Stomach (tissue), 9 donors: ENCODE measurements around the gene TLR9. TPM values are rescaled to one million over a fixed set of nuclear protein-coding genes. Genes with fewer than 3 reads are reported as not detected.
A peak's percentile ranks its signal among the peaks of the same experiment; 100 is the strongest.

ENCODE experiments used
- DNase-seq, 2 donors: peaks; one replicate each; pipeline versions ENCODE4 v3.0.0 to v3.0.0-alpha.2; 2013 to 2019
- H3K27ac ChIP-seq, 5 donors: fragments of 200-600 bp in 4 of 5; sonication (generic) in 4 of 5; one replicate each; pipeline ENCODE4 v1.5.1; 2013 to 2019; ENCODE audit warnings: mild to moderate bottlenecking in 1 of 5, moderate library complexity in 1 of 5
- H3K27me3 ChIP-seq, 3 donors: fragments of 200-600 bp; sonication (generic); one replicate each; pipeline ENCODE4 v1.5.1; 2017 to 2019; ENCODE audit warnings: mixed run types in 1 of 3
- H3K36me3 ChIP-seq, 4 donors: fragments of 200-600 bp; sonication (generic); 1 replicate in 3 of 4; 2 replicates in 1 of 4; pipeline ENCODE4 v1.5.1; 2016 to 2019
- H3K4me1 ChIP-seq, 4 donors: fragments of 200-600 bp; sonication (generic); one replicate each; pipeline ENCODE4 v1.5.1; 2016 to 2019
- H3K4me3 ChIP-seq, 4 donors: fragments of 200-600 bp; sonication (generic) in 3 of 4; one replicate each; pipeline ENCODE4 v1.5.1; 2016 to 2019; ENCODE audit warnings: mild to moderate bottlenecking in 1 of 4
- H3K9me3 ChIP-seq, 4 donors: fragments of 200-600 bp; sonication (generic); one replicate each; pipeline ENCODE4 v1.5.1; 2016 to 2019
- EP300 ChIP-seq: sonication (generic); formaldehyde crosslinking; IDR thresholded peaks from one replicate; pipeline ENCODE4 v1.6.1; 2017; ENCODE audit warnings: antibody characterized with exemption
- POLR2A ChIP-seq, 4 donors: fragments of 450-650 bp; IDR thresholded peaks; one replicate each; pipeline ENCODE4 v1.6.1; 2016; ENCODE audit warnings: antibody characterized with exemption in 4 of 4, control low read depth in 2 of 4, mild to moderate bottlenecking in 1 of 4, moderate library complexity in 1 of 4
- POLR2AphosphoS5 ChIP-seq, 3 donors: sonication (generic); formaldehyde crosslinking; IDR thresholded peaks; one replicate each; pipeline ENCODE4 v1.6.1; 2016; ENCODE audit warnings: antibody characterized with exemption in 3 of 3
- WGBS, 5 donors: extraction: QIAGEN DNeasy Blood & Tissue Kit in 3 of 5; methylation state at CpG; one replicate each; pipeline versions ENCODE4 v1.1.5 to v1.1.7; 2013 to 2018; 5-methylcytosine and 5-hydroxymethylcytosine counted together
- intact Hi-C: fragments of 100-400 bp; cut with DNase I; formaldehyde crosslinking; loops from one replicate; pipeline ENCODE4 v1.15.1; 2023; ENCODE audit warnings: low total_unique reads
- polyA plus RNA-seq, 3 donors: library from polyadenylated mRNA; stranded (reverse); fragments of 200-250 nt; gene quantifications; one replicate each; pipeline ENCODE4 v1.2.3, GENCODE V29; 2013
- total RNA-seq, 5 donors: library from RNA; depleted of rRNA; stranded (reverse); fragments of >200 nt; gene quantifications; one replicate each; pipeline versions ENCODE4 v1.1.0 to v1.2.3, GENCODE V29; 2014 to 2016
- TF ChIP-seq, protein P1 (sequence below), 7 experiments: fragments of 450-650 bp in 4 of 7; fragments of 200-600 bp in 3 of 7; sonication (generic) in 3 of 7; IDR thresholded peaks; one replicate each; pipeline ENCODE4 v1.5.1; 2016 to 2019; ENCODE audit warnings: antibody characterized with exemption in 7 of 7, control low read depth in 2 of 7, mild to moderate bottlenecking in 1 of 7
- donor health status: healthy with polysubstance abuse.
- donor health status: Bipolar disorder and iron deficiency.
- donor health status: healthy.

Gene TLR9
- total and polyA plus RNA-seq, 8 donors: 0.18 TPM; not detected in 7

DNA sequence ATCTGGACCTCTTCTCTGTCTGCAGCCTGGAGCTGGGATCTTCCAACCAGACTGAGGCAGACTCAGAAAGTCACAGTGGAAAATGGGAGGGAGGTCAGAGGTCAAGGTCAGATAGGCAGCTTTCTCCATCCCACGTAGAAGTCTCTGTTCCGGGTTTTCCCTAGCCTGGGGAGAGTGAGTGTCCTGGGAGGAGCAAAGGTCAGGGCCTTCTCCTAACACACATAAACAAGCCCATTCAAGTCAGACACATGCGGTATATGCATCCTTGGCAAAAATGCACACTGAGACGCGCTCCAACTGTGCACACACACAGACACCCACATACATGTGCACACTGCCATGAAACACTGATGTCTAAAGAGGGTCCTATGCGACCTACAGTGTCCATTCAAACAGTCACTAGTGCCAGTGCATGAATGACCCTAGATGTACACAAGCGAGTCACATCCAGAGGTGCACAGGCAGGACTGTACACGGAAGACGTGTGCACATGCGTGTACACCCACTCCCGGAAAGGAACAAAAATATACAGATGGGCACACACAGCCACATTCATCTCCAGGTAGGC, 12.8 kb upstream of the TLR9 start:
- Histone ChIP-seq H3K4me1 (peaks cover 42 to 64% (median 57%) of the 10 kb centered on the region in 4 donors), H3K36me3 (peaks cover 9 to 19% (median 15%) of the 10 kb centered on the region in 4 donors), H3K27me3 (no peaks in the 10 kb centered on the region), H3K4me3 (peak overlapping the region; percentile 81 to 94 (median 94)), H3K27ac (peak overlapping the region; percentile 92 to 93 (median 93)), H3K9me3 (no peaks in the 10 kb centered on the region)
- intact Hi-C loops: no loop called here
- no peak for TF ChIP-seq EP300
- TF ChIP-seq, protein P1, sequence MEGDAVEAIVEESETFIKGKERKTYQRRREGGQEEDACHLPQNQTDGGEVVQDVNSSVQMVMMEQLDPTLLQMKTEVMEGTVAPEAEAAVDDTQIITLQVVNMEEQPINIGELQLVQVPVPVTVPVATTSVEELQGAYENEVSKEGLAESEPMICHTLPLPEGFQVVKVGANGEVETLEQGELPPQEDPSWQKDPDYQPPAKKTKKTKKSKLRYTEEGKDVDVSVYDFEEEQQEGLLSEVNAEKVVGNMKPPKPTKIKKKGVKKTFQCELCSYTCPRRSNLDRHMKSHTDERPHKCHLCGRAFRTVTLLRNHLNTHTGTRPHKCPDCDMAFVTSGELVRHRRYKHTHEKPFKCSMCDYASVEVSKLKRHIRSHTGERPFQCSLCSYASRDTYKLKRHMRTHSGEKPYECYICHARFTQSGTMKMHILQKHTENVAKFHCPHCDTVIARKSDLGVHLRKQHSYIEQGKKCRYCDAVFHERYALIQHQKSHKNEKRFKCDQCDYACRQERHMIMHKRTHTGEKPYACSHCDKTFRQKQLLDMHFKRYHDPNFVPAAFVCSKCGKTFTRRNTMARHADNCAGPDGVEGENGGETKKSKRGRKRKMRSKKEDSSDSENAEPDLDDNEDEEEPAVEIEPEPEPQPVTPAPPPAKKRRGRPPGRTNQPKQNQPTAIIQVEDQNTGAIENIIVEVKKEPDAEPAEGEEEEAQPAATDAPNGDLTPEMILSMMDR (IDR thresholded peaks at IDR 0.05): no peak
- TF ChIP-seq POLR2A (IDR thresholded peaks at IDR 0.05): no peak
- TF ChIP-seq POLR2AphosphoS5 (IDR thresholded peaks at IDR 0.05): no peak
- WGBS, 5 donors: 12 to 26% (median 19%) methylated on average over 10 to 11 of the region's 11 CpGs
- DNase-seq: no peak

DNA sequence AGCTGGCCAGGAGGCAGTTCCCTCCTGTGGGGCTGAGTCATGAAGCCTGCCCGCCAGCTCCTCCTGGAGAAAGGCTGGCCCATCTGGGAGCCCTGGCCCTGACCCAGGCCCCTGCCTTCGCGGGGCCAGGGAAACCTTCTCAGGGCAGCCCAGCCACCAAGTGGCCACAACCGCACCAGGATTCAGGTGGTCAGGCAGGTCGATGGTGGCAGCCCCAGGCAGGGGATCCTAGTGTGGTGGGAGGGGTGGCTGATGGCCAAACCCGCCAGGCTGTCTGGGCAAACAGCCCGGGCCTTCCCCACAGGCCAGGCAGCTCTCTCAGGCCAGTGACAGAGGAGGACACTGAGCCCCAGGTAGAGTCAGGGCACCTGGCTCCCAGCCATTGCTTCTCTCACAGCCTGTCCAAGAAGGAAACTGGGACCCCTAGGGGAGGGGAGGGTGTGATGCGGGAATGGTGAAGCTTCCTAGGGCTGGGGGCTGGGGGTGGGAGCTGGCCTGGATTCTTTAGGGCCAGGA, 12.3 kb upstream of the TLR9 start:
- peak; percentile 62 to 83 for DNase-seq
- H3K4me3 ChIP-seq: peak overlapping the region; percentile 81 to 94 (median 94)
- peaks cover 42 to 69% (median 60%) of the 10 kb centered on the region in 4 donors for H3K4me1 ChIP-seq
- H3K36me3 ChIP-seq: peaks cover 11 to 25% (median 21%) of the 10 kb centered on the region in 4 donors
- no peaks in the 10 kb centered on the region for H3K9me3 ChIP-seq
- H3K27ac ChIP-seq: peak overlapping the region; percentile 83 to 93 (median 93)
- H3K27me3 ChIP-seq: no peaks in the 10 kb centered on the region
- intact Hi-C loops: no loop called here
- peak in 1 of 3 donors; percentile 15 for TF ChIP-seq POLR2AphosphoS5 (IDR thresholded peaks at IDR 0.05)
- TF ChIP-seq, protein P1 (IDR thresholded peaks at IDR 0.05): peak in 1 of 7 experiments; percentile 11
- no peak for TF ChIP-seq POLR2A (IDR thresholded peaks at IDR 0.05)
- 4 to 18% (median 10%) methylated on average over 5 to 8 of the region's 8 CpGs for WGBS, 5 donors

GRCh38 chr3:52237006-52237656, 11.7 kb upstream of the TLR9 start:
- no peak for DNase-seq
- no peaks in the 10 kb centered on the region for H3K27me3 ChIP-seq
- H3K27ac ChIP-seq: peak overlapping the region; percentile 83 to 93 (median 93)
- H3K36me3 ChIP-seq: peaks cover 16 to 31% (median 27%) of the 10 kb centered on the region in 4 donors
- TF ChIP-seq EP300 (no peak), POLR2AphosphoS5 (IDR thresholded peaks at IDR 0.05) (no peak), POLR2A (IDR thresholded peaks at IDR 0.05) (no peak)
- TF ChIP-seq, protein P1 (IDR thresholded peaks at IDR 0.05): no peak
- intact Hi-C loops: no loop called here
- H3K4me1 ChIP-seq: peaks cover 42 to 75% (median 65%) of the 10 kb centered on the region in 4 donors
- peak overlapping the region; percentile 81 to 94 (median 94) for H3K4me3 ChIP-seq
- H3K9me3 ChIP-seq: no peaks in the 10 kb centered on the region
- 62 to 82% (median 79%) methylated on average over 6 of the region's 6 CpGs for WGBS, 5 donors

DNA sequence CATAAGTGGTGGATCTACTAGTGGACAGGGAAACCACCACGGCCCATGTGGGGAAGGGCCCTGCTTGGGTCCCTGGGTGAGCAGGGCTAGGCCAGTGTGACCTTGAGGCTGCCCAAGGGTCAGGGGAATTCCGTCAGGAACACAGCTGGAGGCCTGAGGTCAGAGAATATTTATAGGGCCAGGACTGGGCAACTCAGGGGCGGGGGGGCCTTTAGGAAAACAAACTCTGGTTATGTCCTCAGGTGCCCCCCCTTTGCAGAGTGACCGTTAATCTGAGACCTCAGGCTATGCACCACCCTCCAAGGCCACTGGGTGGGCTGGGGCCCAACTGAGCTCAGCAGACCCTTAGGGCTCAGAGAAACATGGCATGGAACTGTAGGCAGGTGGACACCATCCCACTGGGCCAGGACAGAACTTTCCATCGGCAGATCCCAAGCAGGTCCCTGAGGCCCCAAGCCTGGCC, 11.0 kb upstream of the TLR9 start:
- H3K4me3 ChIP-seq: no peak overlapping the region
- peaks cover 42 to 82% (median 71%) of the 10 kb centered on the region in 4 donors for H3K4me1 ChIP-seq
- H3K27ac ChIP-seq: peak overlapping the region in 4 of 5 donors; percentile 92 to 93 (median 93)
- TF ChIP-seq EP300 (no peak), POLR2AphosphoS5 (IDR thresholded peaks at IDR 0.05) (no peak), POLR2A (IDR thresholded peaks at IDR 0.05) (no peak)
- TF ChIP-seq, protein P1 (IDR thresholded peaks at IDR 0.05): no peak
- H3K36me3 ChIP-seq: peaks cover 16 to 38% (median 34%) of the 10 kb centered on the region in 4 donors
- intact Hi-C loops: no loop called here
- DNase-seq: peak in 1 of 2 donors; percentile 5
- no peaks in the 10 kb centered on the region for H3K9me3 ChIP-seq
- no peaks in the 10 kb centered on the region for H3K27me3 ChIP-seq
- 76 to 90% (median 82%) methylated on average over 5 of the region's 5 CpGs for WGBS, 5 donors
